K562 (cell line): ENCODE results near the gene FCRL6. TPM values are rescaled to one million over a fixed set of nuclear protein-coding genes. Genes with fewer than 3 reads are reported as not detected.

ENCODE experiments used
- CBFA2T3 ChIP-seq: fragments of 450-650 bp; IDR thresholded peaks from 2 replicates; pipeline ENCODE4 v1.6.1; 2017
- CREB3 ChIP-seq: fragments of 450-650 bp; conservative IDR thresholded peaks from 2 replicates; pipeline ENCODE4 v1.6.1; 2016; ENCODE audit warnings: missing genetic modification characterization, low read depth, mild to moderate bottlenecking, missing compliant biosample characterization, moderate library complexity
- KLF10 ChIP-seq: fragments of 250-450 bp; sonication (Bioruptor Pico); IDR thresholded peaks from 2 replicates; pipeline ENCODE4 v1.6.1; 2021; ENCODE audit warnings: matching md5 sums
- NFIX ChIP-seq: fragments of 250-450 bp; sonication (Bioruptor Pico); IDR thresholded peaks from 2 replicates; pipeline ENCODE4 v1.4.0; 2020; ENCODE audit warnings: low read depth, mild to moderate bottlenecking, moderate library complexity
- PBX2 ChIP-seq, 2 experiments: IDR thresholded peaks in 1 of 2; conservative IDR thresholded peaks in 1 of 2; 2 replicates each; pipeline ENCODE4 v1.6.1; 2016; ENCODE audit warnings: low read depth in 2 of 2, mild to moderate bottlenecking in 1 of 2, missing compliant biosample characterization in 1 of 2, missing genetic modification characterization in 1 of 2, moderate library complexity in 1 of 2
- PHB2 ChIP-seq: fragments of 450-650 bp; IDR thresholded peaks from 2 replicates; pipeline ENCODE4 v1.6.1; 2017; ENCODE audit warnings: low read depth
- RBM25 ChIP-seq: fragments of 200-400 bp; formaldehyde crosslinking; IDR thresholded peaks from 2 replicates; pipeline ENCODE4 v1.6.1; 2018; ENCODE audit warnings: low read length, low read depth, moderate library complexity; ENCODE audit not compliant: severe bottlenecking
- RBM39 ChIP-seq: fragments of 200-400 bp; formaldehyde crosslinking; optimal IDR thresholded peaks from 2 replicates; pipeline ENCODE3; 2018; ENCODE audit warnings: low read depth, low read length
- SMC3 ChIP-seq: conservative IDR thresholded peaks from 2 replicates; pipeline ENCODE4 v1.6.1; 2011; ENCODE audit warnings: low read depth, low read length, improper control_type of control experiment; ENCODE audit not compliant: insufficient read depth
- TRIM25 ChIP-seq: fragments of 450-650 bp; IDR thresholded peaks from 2 replicates; pipeline ENCODE4 v1.7.0; 2016; ENCODE audit warnings: borderline replicate concordance
- ZBTB40 ChIP-seq, 2 experiments: fragments of 450-650 bp in 1 of 2; sonication (generic) in 1 of 2; formaldehyde crosslinking in 1 of 2; IDR thresholded peaks; 2 replicates each; pipeline versions ENCODE4 v1.7.1 to v1.9.0; 2016 to 2022; ENCODE audit warnings: inconsistent platforms in 1 of 2, mild to moderate bottlenecking in 1 of 2, missing genetic modification reagents in 1 of 2
- polyA plus RNA-seq, 8 experiments: library from polyadenylated mRNA; depleted of rRNA in 4 of 8; stranded (reverse) in 5 of 8; unstranded in 3 of 8; fragments of >200 nt; fragmentation: Nextera tagmentation in 2 of 8; fragmentation: Illumina TruSeq in 1 of 8; extraction: Ambion mirVana in 2 of 8; extraction: Trizol in 1 of 8; gene quantifications; 2 replicates each; pipeline versions ENCODE4 v1.2.1 to v1.2.3, GENCODE V29; 2011 to 2014; ENCODE audit warnings: inconsistent platforms in 1 of 8, missing spikeins in 1 of 8
- total RNA-seq, 7 experiments: library from RNA; depleted of rRNA in 6 of 7; stranded (reverse); fragments of >200 nt in 6 of 7; fragmentation: Illumina TruSeq in 2 of 7; extraction: Trizol in 2 of 7; gene quantifications; 2 replicates each; pipeline versions ENCODE4 v1.2.1 to v1.2.3, GENCODE V29; 2011 to 2021; ENCODE audit warnings: low replicate concordance in 1 of 7

Gene FCRL6
- total and polyA plus RNA-seq, 9 of the 15 experiments (the other 6 are each of a cell fraction or from before 2014, with no cell fraction given): not detected

GRCh38 chr1:159835862-159836525 lies 33.8 kb downstream of the FCRL6 start (continued):
- TF ChIP-seq ZBTB40 (IDR thresholded peaks at IDR 0.05) (no peak), ZBTB40 (CRISPR knock-in tag; IDR thresholded peaks at IDR 0.05) (no peak), NFIX (CRISPR knock-in tag) (no peak), CREB3 (tag) (no peak), PBX2 (CRISPR knock-in tag; IDR thresholded peaks at IDR 0.05; ENCODE audit: low read depth) (no peak), PBX2 (tag; conservative IDR thresholded peaks at IDR 0.05; ENCODE audit: low read depth) (no peak), RBM39 (no peak), PHB2 (no peak), RBM25 (no peak), TRIM25 (no peak), KLF10 (no peak), CBFA2T3 (no peak), SMC3 (0 out of 2 replicates have a peak, but pooled peaks have one; percentile 22)
